Keratinocyte (primary cell): ENCODE measurements around the gene CIT. TPM values are rescaled to one million over a fixed set of nuclear protein-coding genes. Genes with fewer than 3 reads are reported as not detected.
A peak's percentile ranks its signal among the peaks of the same experiment; 100 is the strongest.

Source experiments
- DNase-seq: peaks from one replicate; pipeline ENCODE4 v3.0.0-alpha.2; 2011; ENCODE audit warnings: low read depth, missing footprints, low spot score
- FAIRE-seq: peaks from 2 replicates; lab custom pipeline; 2011; peaks lifted over from hg19 to GRCh38; lab: Jason Lieb, UNC
- H2AFZ ChIP-seq: 2 replicates; pipeline ENCODE4 v1.6.0; 2012; ENCODE audit warnings: low read length, control low read depth, inconsistent platforms; ENCODE audit not compliant: control insufficient read depth
- H3K27ac ChIP-seq: 2 replicates; pipeline ENCODE4 v1.5.1; 2011; ENCODE audit warnings: low read length; ENCODE audit not compliant: control insufficient read depth, insufficient read depth
- H3K27me3 ChIP-seq: 3 replicates; pipeline ENCODE4 v1.6.0; 2011; ENCODE audit warnings: low read length; ENCODE audit not compliant: control insufficient read depth, insufficient read depth; ENCODE audit errors: extremely low read depth
- H3K36me3 ChIP-seq, 2 experiments: 2 replicates in 1 of 2; 3 replicates in 1 of 2; pipeline ENCODE4 v1.5.1; 2011; ENCODE audit warnings: low read length in 2 of 2, mild to moderate bottlenecking in 1 of 2; ENCODE audit not compliant: control insufficient read depth in 2 of 2, insufficient read depth in 2 of 2; ENCODE audit errors: extremely low read depth in 1 of 2
- H3K4me1 ChIP-seq: 3 replicates; pipeline ENCODE4 v1.5.1; 2011; ENCODE audit warnings: low read length; ENCODE audit not compliant: control insufficient read depth, insufficient read depth; ENCODE audit errors: extremely low read depth
- H3K4me2 ChIP-seq: 3 replicates; pipeline ENCODE4 v1.6.0; 2011; ENCODE audit warnings: low read depth, low read length; ENCODE audit not compliant: control insufficient read depth, insufficient read depth; ENCODE audit errors: extremely low read depth
- H3K4me3 ChIP-seq, 3 experiments: fragments of 200-600 bp in 1 of 3; sonication (generic) in 1 of 3; 2 replicates in 2 of 3; 3 replicates in 1 of 3; pipeline ENCODE4 v1.5.1; 2011 to 2016; ENCODE audit warnings: low read length in 3 of 3, mild to moderate bottlenecking in 3 of 3, control low read depth in 2 of 3, inconsistent platforms in 1 of 3, low read depth in 1 of 3, mixed read lengths in 1 of 3, mixed run types in 1 of 3, moderate library complexity in 1 of 3; ENCODE audit not compliant: control insufficient read depth in 2 of 3, insufficient read depth in 2 of 3; ENCODE audit errors: extremely low read depth in 1 of 3
- H3K79me2 ChIP-seq: 2 replicates; pipeline ENCODE4 v1.6.0; 2012; ENCODE audit warnings: low read length; ENCODE audit not compliant: control insufficient read depth, insufficient read depth
- H3K9ac ChIP-seq: 3 replicates; pipeline ENCODE4 v1.6.0; 2011; ENCODE audit warnings: low read length; ENCODE audit not compliant: control insufficient read depth, insufficient read depth; ENCODE audit errors: extremely low read depth
- H3K9me1 ChIP-seq: 3 replicates; pipeline ENCODE4 v1.6.0; 2011; ENCODE audit warnings: low read length; ENCODE audit not compliant: control insufficient read depth, insufficient read depth; ENCODE audit errors: extremely low read depth
- H3K9me3 ChIP-seq: 2 replicates; pipeline ENCODE4 v1.5.1; 2012; ENCODE audit warnings: low read depth, low read length; ENCODE audit not compliant: control insufficient read depth
- H4K20me1 ChIP-seq: 3 replicates; pipeline ENCODE4 v1.6.0; 2011; ENCODE audit warnings: low read length; ENCODE audit not compliant: control insufficient read depth, insufficient read depth; ENCODE audit errors: extremely low read depth
- CTCF ChIP-seq, 3 experiments: IDR thresholded peaks in 1 of 3; conservative IDR thresholded peaks in 1 of 3; optimal IDR thresholded peaks in 1 of 3; 2 replicates in 2 of 3; 3 replicates in 1 of 3; pipeline versions ENCODE3 to v1.5.1; 2011; ENCODE audit warnings: low read length in 3 of 3, mild to moderate bottlenecking in 3 of 3, moderate library complexity in 2 of 3, control low read depth in 1 of 3, inconsistent platforms in 1 of 3; ENCODE audit not compliant: insufficient read depth in 2 of 3; ENCODE audit errors: extremely low read depth in 1 of 3
- EZH2 ChIP-seq: IDR thresholded peaks from one replicate; pipeline ENCODE4 v1.6.1; 2012; ENCODE audit warnings: inconsistent platforms, mild to moderate bottlenecking, low read length, moderate library complexity
- dilution Hi-C: fragments of 300-500 bp; cut with MboI; formaldehyde crosslinking; loops from one replicate; pipeline ENCODE4 v1.7.0; 2020; ENCODE audit warnings: low sequenced_read_pairs; ENCODE audit not compliant: extremely low pct_ligation_motif_present
- polyA plus RNA-seq, 5 experiments: library from polyadenylated mRNA; depleted of rRNA in 3 of 5; stranded (reverse) in 3 of 5; stranded (forward) in 1 of 5; unstranded in 1 of 5; fragments of >200 nt; gene quantifications; 1 replicate in 1 of 5; 2 replicates in 3 of 5; 3 replicates in 1 of 5; pipeline versions ENCODE4 v1.2.1 to v1.2.3, GENCODE V29; 2011 to 2012; ENCODE audit warnings: missing spikeins in 2 of 5, low read depth in 1 of 5, low replicate concordance in 1 of 5

The CIT gene
- polyA plus RNA-seq, 1 donor (not counting 4 experiments of a cell fraction or from before 2014, with no cell fraction given) = 6.2 TPM

GRCh38 chr12:119671070-119671469, 206.1 kb downstream of the CIT start:
- FAIRE-seq (no peak), DNase-seq (no peak)
- peaks cover 20% of the 10 kb centered on the region for H3K4me1 ChIP-seq
- no peak overlapping the region for H3K4me3 ChIP-seq
- H3K27ac ChIP-seq = no peak overlapping the region
- H3K4me2 ChIP-seq = no peak overlapping the region
- no peaks in the 10 kb centered on the region for H3K27me3 ChIP-seq
- no peak overlapping the region for H3K9ac ChIP-seq
- no peaks in the 10 kb centered on the region for H3K9me1 ChIP-seq
- no peaks in the 10 kb centered on the region for H3K9me3 ChIP-seq
- dilution Hi-C loops = no loop called here
- H3K36me3 ChIP-seq = peaks cover 15 to 35% of the 10 kb centered on the region in 2 experiments
- H4K20me1 ChIP-seq = no peaks in the 10 kb centered on the region
- TF ChIP-seq CTCF (optimal IDR thresholded peaks at IDR 0.05 in 1 of 3, IDR thresholded peaks at IDR 0.05 in 1 of 3, conservative IDR thresholded peaks at IDR 0.05 in 1 of 3; ENCODE audit: extremely low read depth in 1 of 3, insufficient read depth in 2 of 3, low read length in 3 of 3) (no peak), EZH2 (no peak)
- H2AFZ ChIP-seq = no peak overlapping the region
- H3K79me2 ChIP-seq = peaks cover 23% of the 10 kb centered on the region

GRCh38 chr12:119669744-119670472, 207.2 kb downstream of the CIT start:
- Histone ChIP-seq H3K79me2 (peaks cover 23% of the 10 kb centered on the region), H3K27me3 (no peaks in the 10 kb centered on the region), H3K36me3 (peaks cover 15 to 27% of the 10 kb centered on the region in 2 experiments), H3K4me2 (peak overlapping the region; percentile 50), H2AFZ (no peak overlapping the region), H3K27ac (peak overlapping the region; percentile 37), H3K9ac (peak overlapping the region; percentile 42), H4K20me1 (no peaks in the 10 kb centered on the region), H3K9me3 (no peaks in the 10 kb centered on the region), H3K9me1 (no peaks in the 10 kb centered on the region), H3K4me1 (peaks cover 20% of the 10 kb centered on the region), H3K4me3 (peak overlapping the region in 2 of 3 experiments; percentile 22 to 27)
- FAIRE-seq (no peak), DNase-seq (peak; percentile 28)
- no peak for TF ChIP-seq CTCF (optimal IDR thresholded peaks at IDR 0.05 in 1 of 3, IDR thresholded peaks at IDR 0.05 in 1 of 3, conservative IDR thresholded peaks at IDR 0.05 in 1 of 3; ENCODE audit: extremely low read depth in 1 of 3, insufficient read depth in 2 of 3, low read length in 3 of 3)
- no peak for TF ChIP-seq EZH2
- dilution Hi-C loops = no loop called here
